Mucosa of descending colon (tissue), 3 donors: ENCODE results near the gene ANO2. TPM values are rescaled to one million over a fixed set of nuclear protein-coding genes. Genes with fewer than 3 reads are reported as not detected.

ENCODE experiments used
- ATAC-seq: fragments of 200-7000 bp; cut with Tn5 transposase; one replicate; pipeline ENCODE4 v1.9.1; 2020; ENCODE audit warnings: mild to moderate bottlenecking, moderate library complexity
- DNase-seq, 3 donors: peaks; one replicate each; pipeline ENCODE4 v3.0.0-alpha.2; 2020
- H3K36me3 ChIP-seq: fragments of 200-600 bp; one replicate; pipeline ENCODE4 v1.8.0; 2021; ENCODE audit warnings: low read depth, mild to moderate bottlenecking
- H3K4me1 ChIP-seq: fragments of 200-600 bp; one replicate; pipeline ENCODE4 v1.8.0; 2021; ENCODE audit warnings: low read depth, mild to moderate bottlenecking
- H3K4me3 ChIP-seq: fragments of 200-600 bp; one replicate; pipeline ENCODE4 v1.8.0; 2021; ENCODE audit warnings: mild to moderate bottlenecking
- H3K9me3 ChIP-seq: fragments of 200-600 bp; one replicate; pipeline ENCODE4 v1.8.0; 2021; ENCODE audit warnings: mild to moderate bottlenecking
- CTCF ChIP-seq: fragments of 200-600 bp; IDR thresholded peaks from one replicate; pipeline ENCODE4 v1.8.0; 2022; ENCODE audit warnings: antibody characterized with exemption, mild to moderate bottlenecking
- intact Hi-C, 2 donors: fragments of 100-400 bp; cut with DNase I in 1 of 2; cut with micrococcal nuclease in 1 of 2; formaldehyde crosslinking; loops; one replicate each; pipeline versions ENCODE4 v1.11.0 to v1.11.1; 2022; cut with DNase I, micrococcal nuclease
- total RNA-seq, 3 donors: library from RNA; stranded (reverse); fragmentation: NEBNext Ultra II Directional in 2 of 3; extraction: Animal tissue kit (Norgen Biotek cat#: 25700) in 2 of 3; gene quantifications; one replicate each; pipeline versions ENCODE4 v1.2.1 to v1.2.4, GENCODE V29; 2021 to 2023
- donor health status: DM: no; HTN: no; CAD: no; lungs with moderate emphysema.
- donor health status: DM: no; HTN: no; CAD: no.
- donor health status: DM: no; HTN: yes; CAD: no.

The ANO2 gene
- total RNA-seq, 3 donors from 2014 or later = 0.58 to 5.1 (median 3.1) TPM

GRCh38 chr12:5921966-5922899 lies 22.8 kb downstream of the ANO2 start:
- ATAC-seq (no peak), DNase-seq (no peak)
- H3K4me3 ChIP-seq = no peak overlapping the region

GRCh38 chr12:5921027-5921909 lies 23.8 kb downstream of the ANO2 start:
- TF ChIP-seq CTCF = no peak
- ATAC-seq (no peak), DNase-seq (no peak)
- no peaks in the 10 kb centered on the region for H3K9me3 ChIP-seq
- intact Hi-C loops = no loop called here
- H3K4me1 ChIP-seq = no peaks in the 10 kb centered on the region
- H3K36me3 ChIP-seq = no peaks in the 10 kb centered on the region
- H3K4me3 ChIP-seq = no peak overlapping the region

More at GRCh38 chr12:5921966-5922899, 22.8 kb downstream of the ANO2 start:
- Histone ChIP-seq H3K4me1 (no peaks in the 10 kb centered on the region), H3K9me3 (no peaks in the 10 kb centered on the region), H3K36me3 (no peaks in the 10 kb centered on the region)
- TF ChIP-seq CTCF = no peak
- intact Hi-C loops = no loop called here

GRCh38 chr12:5916785-5917290 lies 28.2 kb downstream of the ANO2 start:
- intact Hi-C loops = no loop called here
- Histone ChIP-seq H3K9me3 (no peaks in the 10 kb centered on the region), H3K4me3 (no peak overlapping the region), H3K36me3 (no peaks in the 10 kb centered on the region), H3K4me1 (no peaks in the 10 kb centered on the region)
- ATAC-seq (no peak), DNase-seq (no peak)
- TF ChIP-seq CTCF = no peak

- intact Hi-C loops = no loop called here
Observed at GRCh38 chr12:5915511-5915910, 29.5 kb downstream of the ANO2 start.

More at GRCh38 chr12:5915511-5915910, 29.5 kb downstream of the ANO2 start:
- Histone ChIP-seq H3K4me3 (no peak overlapping the region), H3K9me3 (no peaks in the 10 kb centered on the region), H3K36me3 (no peaks in the 10 kb centered on the region), H3K4me1 (no peaks in the 10 kb centered on the region)
- no peak for ATAC-seq
- TF ChIP-seq CTCF = no peak
- DNase-seq = no peak
